ENCODE measurements around the gene GEMIN7. TPM values are rescaled to one million over a fixed set of nuclear protein-coding genes. Genes with fewer than 3 reads are reported as not detected.
A peak's percentile ranks its signal among the peaks of the same experiment; 100 is the strongest.

The GEMIN7 gene
- total RNA-seq, 1 donor from 2014 or later = 25.7 TPM

DNA sequence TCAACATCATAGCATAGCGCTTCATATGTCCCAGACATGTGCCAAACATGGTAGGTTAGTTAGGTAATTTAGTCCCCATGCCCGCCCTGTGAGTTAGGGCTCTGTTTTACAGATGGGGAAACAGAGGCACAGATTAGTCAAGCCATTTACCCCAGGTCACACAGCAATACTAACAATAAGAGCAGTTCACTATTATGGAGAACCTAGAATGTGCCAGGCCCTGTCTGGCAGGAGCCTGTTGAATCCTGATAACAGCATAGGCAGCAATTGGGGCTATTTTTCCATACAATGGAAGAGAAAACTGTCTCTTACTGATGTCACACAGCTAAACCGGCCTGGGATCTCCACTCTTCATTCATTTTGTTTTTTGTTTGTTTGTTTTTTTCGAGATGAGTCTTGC lies 7.4 kb downstream of the GEMIN7 start:
- no peak for DNase-seq (ENCODE audit: low read depth)

DNA sequence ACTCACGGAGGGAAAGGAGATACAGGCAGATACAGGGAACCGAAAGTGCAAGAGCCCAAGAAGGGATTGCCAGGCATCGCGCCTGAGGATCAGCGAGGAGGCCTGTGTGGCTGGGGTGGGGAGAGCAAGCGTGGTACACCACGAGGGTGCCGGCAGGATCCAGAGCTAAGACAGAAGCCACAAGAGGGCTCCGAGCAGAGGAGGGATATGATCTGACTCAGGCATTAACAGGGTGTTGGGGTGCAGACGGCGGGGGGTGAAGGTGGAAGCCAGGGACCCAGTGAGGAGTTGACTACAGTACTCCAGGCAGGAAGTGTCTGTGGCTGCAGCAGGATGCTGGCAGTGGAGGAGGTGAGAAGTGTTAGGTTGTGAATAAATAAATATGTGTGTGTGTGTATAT lies 8.5 kb downstream of the GEMIN7 start:
- peak; percentile 24 for DNase-seq (ENCODE audit: low read depth)

DNA sequence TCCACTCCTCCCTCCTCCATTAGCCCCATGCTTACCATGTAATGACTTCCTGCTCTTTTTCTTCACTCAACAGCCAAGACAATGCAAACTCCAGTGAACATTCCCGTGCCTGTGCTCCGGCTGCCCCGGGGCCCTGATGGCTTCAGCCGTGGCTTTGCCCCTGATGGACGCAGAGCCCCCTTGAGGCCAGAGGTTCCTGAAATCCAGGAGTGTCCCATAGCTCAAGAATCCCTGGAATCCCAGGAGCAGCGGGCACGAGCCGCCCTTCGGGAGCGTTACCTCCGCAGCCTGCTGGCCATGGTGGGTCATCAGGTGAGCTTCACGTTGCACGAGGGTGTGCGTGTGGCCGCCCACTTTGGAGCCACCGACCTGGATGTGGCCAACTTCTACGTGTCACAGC lies 11.0 kb downstream of the GEMIN7 start:
- DNase-seq (ENCODE audit: low read depth) = no peak

DNA sequence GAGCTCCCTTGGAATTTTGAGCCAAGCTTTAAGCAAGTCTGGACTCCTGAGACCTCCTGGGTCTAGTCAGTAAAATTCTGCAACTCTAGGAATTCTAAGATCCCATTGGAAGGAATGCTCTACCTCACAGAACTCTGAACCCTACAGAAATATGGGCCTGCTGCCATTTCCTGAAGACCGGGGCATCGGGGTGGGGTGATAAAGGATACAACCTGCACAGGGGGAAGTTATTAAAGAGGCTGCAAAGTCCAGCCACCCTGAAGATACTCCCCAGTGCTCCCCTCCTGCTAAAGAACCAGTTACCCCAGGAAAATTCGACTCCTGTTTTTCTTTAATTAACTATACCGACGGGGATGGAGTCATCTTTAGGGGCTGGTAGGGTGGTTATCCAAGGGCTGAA lies 11.5 kb downstream of the GEMIN7 start:
- no peak for DNase-seq (ENCODE audit: low read depth)

DNA sequence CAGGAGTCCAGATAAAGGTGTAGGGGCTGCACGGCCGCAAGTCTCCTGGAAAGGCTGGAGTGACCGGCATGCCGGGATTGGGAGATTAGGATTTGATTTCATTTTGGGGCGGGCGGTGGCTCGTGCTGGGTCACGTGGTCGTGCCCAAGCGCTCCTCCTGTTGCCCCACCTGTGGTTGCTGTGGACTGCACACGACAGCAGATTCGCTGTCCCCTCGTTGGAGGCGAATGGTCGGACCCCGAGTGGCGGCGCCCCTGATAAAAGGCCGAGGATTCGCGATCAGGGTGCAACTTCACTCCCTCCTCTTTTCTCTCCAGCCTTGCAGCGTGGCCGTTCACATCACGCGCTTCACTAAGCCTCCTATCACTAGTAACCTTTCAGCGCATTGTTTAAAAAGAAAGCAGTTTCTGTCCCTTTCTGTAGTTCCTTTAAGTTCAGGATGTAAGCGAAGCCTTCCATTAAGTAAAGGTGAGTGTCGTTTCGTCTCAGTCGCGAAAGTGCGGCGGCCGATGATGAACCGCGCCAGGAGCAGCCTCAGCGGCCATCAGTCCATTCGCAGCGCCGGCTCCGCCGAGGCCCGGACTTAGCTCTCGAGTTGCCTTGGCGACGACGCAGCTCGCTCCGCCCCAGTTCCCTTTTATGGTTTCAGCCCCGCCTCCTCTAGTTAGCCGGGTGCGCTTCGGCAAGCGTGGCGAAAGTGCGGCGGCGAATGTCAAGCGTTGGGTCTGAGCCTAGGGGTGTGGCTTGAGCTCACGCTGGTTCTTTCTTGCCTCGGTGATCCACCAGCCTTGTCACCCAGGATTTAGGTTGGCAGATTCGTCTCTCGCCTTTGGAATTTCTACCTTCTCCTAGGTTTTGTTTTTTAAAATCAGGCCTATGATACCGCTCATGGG lies 12.2 kb downstream of the GEMIN7 start:
- DNase-seq (ENCODE audit: low read depth) = peak; percentile 99

DNA sequence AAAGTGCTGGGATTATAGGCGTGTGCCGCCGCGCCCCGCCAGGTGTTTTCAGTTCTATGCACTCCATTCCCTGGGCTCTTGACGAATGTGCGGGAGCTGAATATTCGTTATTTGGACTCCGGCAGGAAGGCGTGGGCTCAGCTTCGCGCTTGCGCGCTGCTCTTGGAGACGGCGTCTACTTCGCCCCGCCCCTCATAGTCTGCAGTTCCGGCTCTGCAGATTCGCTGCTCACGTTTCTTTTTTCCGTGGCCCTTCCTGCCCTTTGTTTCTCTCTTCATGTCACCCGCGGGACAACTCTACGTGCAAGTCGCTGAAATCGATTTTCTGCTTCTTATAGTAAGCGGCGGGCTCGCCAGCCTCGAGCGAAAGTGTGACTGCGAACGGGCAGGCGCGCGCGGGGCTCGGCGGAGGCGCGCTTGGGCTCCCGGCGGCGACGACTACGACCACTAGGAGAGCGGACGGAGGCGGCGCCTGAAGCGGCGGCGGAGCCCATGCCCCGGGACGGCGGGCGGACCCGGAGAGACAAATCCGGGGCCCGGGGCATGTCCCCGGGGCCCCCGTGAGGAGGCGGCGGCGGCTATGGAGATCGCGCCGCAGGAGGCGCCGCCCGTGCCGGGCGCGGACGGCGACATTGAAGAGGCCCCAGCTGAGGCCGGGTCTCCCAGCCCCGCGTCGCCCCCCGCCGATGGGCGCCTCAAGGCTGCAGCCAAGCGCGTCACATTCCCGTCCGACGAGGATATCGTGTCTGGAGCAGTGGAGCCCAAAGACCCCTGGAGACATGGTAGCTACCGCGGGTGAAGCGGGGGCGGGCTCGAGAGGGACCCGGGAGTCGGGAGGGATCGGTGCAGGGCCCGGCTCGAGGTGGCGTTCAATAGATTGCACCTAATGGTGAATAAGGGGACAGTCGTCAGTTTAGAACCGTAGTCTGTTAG lies 14.0 kb downstream of the GEMIN7 start, which contains the start of gene PPP1R37:
Gene PPP1R37 (plus strand): TSS at position 433 of the 932 bp plus-strand sequence. CDS start 147 bp downstream, at position 580.
- DNase-seq (ENCODE audit: low read depth) = peak; percentile 99

DNA sequence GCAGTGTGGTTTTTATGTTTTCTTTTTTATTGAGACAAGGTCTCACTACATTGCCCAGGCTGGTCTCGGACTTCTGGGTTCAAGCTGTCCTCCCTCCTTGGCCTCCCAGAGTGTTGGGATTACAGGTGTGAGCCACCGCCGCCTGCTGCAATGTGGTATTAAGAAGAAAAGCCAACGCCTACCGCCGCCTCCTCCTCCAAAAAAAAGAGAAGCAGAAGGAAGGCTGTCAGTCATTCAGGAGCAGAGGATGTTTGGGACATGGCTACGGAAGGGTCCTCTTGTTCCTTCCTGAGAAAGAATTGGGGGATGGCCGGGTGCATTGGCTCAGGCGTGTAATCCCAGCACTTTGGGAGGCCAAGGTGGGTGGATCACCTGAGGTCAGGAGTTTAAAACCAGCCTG lies 15.1 kb downstream of the GEMIN7 start:
- no peak for DNase-seq (ENCODE audit: low read depth)

DNA sequence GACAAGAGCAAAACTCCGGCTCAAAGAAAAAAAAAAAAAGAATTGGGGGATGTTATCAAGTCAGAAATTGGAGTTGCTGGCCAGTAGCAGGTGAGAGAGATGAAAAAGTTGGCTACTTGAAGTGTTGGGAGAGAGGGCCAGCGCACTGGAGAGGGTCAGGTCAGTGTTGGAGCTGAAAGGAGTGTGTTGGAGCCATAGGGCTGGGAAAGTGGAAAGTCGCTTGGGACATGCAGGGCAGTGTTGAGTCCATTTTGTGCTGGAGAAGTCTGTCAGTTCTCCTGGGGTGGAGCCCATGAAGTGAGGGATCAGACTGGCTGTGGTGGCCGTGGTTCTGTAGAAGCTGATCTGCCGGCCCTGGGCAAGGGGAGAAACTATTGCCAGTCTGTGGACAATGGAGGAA lies 15.6 kb downstream of the GEMIN7 start:
- DNase-seq (ENCODE audit: low read depth) = no peak

DNA sequence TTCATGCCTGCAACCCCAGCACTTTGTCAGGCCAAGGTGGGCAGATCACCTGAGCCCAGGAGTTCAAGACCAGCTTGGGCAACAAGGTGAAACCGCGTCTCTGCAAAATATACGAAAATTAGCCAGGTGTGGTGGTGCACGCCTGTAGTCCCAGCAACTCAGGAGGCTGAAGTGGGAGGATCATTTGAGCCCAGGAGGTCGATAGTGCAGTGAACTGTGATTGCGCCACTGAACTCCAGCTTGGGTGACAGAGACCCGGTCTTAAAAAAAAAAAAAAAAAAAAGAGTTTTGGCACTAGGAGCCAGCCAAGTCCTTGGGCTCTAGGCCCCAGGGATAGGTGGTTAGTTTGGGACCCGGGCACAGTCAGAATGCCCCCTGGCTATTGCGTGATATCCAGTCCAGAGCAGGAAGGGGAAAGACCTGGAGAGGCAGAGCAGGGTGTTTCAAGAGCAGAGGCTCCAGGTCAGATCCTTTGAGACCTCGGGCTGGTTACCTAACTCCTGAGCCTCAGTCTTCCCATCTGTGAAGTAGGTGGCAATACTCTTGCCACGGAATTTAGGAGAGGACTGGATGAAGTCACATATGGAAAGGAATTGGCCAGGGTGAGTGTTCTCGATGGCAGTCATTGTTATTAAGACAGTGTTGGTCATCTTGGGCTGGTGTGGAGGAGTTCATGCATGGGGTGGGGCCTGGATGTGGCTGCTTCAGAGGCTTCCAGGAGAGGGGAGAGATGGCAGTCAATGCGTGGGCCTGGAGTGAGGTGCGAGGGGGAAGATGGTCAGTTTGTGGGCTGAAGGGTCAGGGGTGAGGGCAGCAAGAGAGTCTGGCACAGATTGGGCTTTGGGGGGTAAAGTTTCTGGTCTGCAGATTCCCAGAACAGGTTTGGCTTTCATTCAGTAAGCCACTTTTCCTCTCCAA lies 16.7 kb downstream of the GEMIN7 start:
- no peak for DNase-seq (ENCODE audit: low read depth)

DNA sequence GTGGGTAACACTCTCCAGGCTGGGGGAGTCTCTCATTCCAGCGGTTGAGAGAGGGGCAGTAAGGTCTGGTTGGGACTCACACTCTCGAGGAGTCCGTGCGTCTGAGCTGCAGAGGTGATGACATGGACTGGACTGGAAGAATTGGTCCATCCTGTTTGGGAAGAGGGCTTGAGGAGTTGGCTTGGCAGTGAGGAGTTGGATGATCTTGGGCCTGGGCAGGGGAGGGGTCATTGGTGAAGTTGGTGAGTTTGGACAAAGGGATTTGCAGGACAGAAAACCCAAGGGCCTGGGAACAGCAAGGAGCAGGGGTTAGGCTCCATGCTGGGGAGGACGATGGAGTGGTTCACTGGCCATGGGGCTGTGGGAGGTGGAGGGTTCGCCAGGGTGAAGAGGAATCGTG lies 17.6 kb downstream of the GEMIN7 start:
- no peak for DNase-seq (ENCODE audit: low read depth)

DNA sequence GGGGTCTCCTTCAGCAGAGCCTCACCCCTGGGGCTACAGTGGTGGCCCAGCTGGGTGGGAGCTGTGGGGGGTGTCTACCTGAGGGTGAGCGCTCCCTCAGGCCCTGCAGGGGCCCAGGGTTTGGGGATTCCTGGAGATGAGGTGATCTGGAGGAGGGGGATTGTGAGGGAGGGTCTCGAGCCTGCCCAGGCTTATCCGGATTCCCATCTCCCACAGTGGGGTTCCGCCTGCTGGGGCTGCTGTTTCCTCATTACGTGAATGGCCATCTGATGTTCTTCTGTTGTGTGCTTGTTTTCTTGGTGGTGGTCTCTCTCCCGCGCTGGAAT lies 18.4 kb downstream of the GEMIN7 start:
- no peak for DNase-seq (ENCODE audit: low read depth)

DNA sequence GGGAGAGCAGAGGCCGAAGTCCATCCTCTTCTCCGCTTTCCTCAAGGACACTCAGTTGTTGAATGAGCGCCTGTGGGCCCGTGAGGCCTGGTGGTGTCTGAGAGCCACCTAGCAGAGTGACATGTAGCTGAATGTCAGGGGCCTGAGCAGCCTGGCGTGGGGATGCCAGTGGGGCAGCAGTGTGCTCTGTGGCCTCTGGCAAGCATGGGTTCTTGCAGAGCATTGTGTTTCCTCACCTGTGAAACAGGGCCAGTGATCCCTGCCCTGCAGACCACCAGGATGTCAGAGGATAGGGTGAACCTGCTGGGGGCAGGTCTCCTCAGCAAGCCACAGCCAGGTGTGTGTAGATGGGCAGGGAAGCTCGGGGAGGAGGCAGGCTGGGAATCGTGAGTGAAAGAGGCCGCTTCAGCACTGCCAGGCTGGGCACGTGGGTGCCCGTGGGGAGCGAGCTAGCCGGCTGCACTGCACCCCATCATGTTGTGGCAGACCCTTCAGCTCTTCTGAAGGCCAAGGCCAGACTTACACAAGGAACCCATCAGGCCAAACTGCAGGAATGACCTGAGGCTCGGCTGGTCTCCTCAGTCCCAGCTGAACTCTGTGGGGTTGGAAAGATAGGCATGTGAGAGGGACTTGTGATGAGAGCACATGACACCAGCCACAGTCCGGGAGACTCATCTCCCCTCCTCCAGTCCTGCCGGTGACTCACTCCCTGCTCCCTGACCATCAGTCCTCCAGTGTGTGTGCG lies 18.9 kb downstream of the GEMIN7 start:
- DNase-seq (ENCODE audit: low read depth) = peak; percentile 94

DNA sequence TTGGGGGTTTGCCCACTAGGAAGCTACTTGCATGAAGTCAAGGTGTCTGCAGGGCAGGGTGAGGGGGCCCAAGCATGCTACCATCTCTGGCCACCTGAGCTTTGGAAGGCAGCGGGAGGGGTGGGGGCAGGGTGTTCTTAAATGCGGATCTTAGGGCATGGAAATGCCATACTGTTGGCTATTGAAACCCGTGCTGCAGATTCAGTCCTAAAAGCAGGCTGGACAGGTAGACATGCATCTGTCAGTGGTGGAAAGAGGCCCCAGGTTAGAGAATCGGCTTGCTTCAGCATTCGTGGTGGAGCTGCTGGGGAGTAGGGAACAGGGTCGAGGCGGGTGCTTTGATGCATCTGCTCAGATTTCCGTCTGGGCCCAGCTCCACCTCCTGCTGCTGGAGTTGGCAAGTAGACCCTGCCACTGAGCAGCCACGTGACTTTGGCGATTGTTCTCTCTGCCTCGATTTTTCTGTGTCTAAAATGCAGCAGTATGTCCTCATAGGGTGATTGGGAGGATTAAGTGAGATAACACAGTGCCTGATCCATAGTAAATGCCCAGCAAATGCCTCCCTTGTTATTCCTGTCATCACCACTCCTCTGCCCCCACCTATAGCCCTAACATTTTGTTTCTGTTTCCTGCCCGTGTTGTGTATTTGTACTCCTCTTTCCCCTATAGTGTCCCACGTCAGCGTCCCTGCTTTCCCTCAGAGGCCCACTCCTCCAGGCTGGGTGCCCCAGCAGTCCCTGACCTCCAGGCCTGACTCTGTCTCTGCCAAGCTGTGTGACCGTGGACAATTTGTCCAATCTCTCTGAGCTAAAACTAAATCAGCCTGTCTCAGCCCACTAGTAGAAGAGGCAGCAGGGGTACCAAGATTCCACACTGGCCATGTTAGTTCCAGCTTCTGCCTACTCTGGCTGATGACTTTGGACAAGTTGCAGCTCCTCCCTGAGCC lies 19.7 kb downstream of the GEMIN7 start:
- peak; percentile 56 for DNase-seq (ENCODE audit: low read depth)

DNA sequence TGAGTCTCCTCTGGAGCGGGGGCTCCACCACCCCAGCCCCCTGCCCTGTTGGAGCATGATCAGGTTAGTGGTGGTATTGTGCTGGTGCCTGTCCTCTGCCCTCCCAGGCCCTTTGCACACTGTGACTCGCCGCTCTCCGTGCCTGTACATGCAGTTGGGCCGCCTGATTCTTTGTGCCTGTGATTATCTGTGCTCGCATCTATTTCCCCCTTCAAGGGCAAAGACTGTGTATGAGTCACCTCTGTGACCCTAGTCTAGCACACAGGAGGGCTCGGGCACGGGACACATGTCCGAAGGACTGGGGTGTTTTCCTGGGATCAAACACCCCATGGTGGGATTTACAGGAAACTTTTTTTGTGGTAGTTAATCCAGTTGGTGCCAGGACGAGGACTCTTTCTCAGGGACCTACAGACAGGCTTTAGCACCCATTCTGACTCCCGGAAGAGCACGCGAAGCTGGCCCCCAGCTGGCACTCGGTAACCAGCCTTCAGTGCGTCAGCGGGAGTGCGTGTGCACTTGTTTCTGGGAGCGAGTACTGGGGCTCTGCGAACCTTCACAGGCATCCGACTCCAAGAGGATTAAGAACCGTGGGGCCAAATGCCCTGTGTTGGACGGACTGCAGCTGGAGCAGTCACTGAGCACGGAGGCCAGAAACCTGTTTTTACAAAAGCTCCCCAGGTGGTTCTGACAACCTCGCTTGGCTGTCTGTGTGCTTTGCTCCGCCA lies 20.6 kb downstream of the GEMIN7 start:
- no peak for DNase-seq (ENCODE audit: low read depth)

DNA sequence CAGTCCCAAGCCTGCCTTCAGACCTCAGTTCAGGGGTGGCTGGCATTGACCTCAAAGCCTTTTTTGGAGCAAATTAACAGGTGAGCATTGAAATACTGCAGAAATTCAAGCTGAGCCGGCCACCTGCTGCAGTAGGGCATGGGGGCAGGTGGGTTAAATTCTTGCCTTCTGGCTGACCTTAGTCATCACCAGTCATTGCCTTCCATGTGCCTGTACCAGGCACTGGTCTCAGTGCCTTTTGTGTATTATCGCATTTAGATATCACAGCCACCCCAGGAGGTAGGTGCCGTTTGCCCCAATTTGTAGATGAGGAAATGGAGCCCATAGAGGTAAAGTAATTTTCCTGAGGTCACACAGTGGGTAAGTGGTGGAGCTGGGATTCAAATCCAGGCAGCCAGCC lies 21.1 kb downstream of the GEMIN7 start:
- DNase-seq (ENCODE audit: low read depth) = peak; percentile 48

DNA sequence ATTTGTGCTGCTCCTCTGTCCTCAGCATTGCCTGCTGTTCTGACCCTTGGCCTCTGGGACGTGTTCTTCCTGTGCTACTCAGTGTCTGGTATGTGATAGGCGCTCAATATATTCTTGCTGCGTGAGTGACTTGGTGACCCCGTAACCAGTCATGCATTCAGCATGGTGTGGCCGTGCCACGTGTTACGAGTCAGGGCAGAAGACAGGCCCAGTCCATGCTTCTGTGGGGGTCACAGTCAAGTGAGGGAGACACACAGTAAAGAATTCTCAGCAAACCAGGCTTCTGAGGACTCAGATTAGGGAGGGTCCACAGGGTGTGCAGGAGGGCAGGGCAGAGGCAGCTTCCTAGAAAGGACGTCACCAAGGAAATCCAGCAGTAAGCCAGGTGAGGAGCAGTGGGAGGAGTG lies 21.8 kb downstream of the GEMIN7 start:
- DNase-seq (ENCODE audit: low read depth) = no peak

DNA sequence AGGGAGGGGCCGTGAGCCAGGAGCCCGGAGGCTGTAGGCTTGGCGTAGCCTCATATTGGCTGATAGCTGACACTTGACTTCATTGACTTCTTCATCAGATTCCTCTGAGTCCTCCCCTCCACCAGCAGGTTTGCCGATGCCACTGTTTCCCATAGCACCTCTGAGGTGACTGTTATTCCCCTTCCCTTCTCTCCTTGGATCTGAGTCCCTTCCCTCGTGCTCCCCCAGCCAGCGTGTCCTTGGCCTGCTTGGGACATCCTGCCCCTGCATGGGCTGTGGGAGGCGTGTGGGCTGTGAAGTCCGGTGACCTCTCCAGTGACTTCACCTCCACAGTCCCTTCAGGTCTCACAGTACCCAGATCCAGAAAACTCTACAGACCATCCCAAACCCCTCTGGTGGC lies 22.7 kb downstream of the GEMIN7 start:
- DNase-seq (ENCODE audit: low read depth) = no peak

DNA sequence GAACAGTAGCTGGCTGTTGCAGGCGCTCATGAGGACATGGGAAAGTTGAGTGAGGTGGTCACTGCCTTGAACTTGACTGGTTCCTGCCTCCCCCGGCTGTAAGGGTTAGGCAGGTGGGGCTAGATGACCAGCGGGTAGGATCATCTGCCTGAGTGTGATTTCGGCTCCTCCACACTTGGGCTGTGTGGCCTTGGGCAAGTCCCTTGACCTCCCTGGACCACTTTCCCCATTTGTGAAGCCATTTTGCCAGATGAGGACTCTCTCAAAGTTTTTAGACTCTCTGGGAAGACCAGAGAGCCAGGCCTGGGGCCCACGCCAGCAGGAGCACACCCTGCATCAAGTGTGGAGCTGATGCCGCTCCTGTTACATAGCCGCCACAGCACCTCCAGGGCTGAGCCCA lies 23.4 kb downstream of the GEMIN7 start:
- no peak for DNase-seq (ENCODE audit: low read depth)

DNA sequence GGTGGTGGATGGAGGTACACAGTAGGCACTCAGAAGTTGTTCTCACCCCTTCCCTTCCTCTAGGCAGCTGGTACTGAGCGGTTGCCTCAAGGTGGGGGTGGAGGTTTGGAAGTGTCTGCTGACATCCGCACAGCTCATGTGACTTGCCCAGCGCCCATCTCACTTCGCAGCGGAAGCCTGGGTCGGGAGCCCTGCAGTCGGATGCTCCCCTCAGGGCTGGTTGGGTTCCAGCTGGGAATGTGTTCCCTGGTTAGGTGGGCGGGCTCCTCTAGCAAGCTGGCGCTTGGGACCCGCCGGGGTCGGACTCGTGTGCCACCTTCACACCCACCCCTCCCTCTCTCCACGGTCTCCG lies 24.1 kb downstream of the GEMIN7 start:
- no peak for DNase-seq (ENCODE audit: low read depth)

Data from myocyte (in vitro differentiated cells).